CD1c-positive myeloid dendritic cell (primary cell): ENCODE results near the gene ARMC3.

ENCODE experiments used
- DNase-seq: peaks from one replicate; pipeline ENCODE4 v3.0.0-alpha.2; 2016; ENCODE audit errors: extremely low spot score

ARMC3 gene

GRCh38 chr10:22992075-22992474, 64.2 kb downstream of the ARMC3 start:
- no peak for DNase-seq

DNA sequence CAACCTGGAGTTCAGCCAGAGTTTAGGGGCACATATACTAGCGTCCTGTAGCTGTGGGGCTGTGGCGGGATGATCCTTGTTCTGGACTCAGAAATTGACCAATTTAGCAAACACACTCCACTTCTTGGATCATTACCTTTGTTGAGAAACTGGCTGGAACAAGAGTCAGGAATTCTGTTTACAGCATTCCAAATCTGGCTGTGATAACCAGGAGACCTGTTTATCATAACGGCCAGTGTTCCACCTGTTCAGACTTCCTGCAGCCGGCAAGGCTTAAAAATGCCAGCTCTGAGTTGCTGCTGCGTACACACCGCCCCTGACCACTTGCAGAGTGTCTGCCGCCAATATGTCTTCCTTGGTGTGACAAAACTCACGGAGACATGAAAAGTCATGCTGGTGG, 64.8 kb downstream of the ARMC3 start:
- no peak for DNase-seq

- no peak for DNase-seq
Observed at GRCh38 chr10:22993314-22993713, 65.5 kb downstream of the ARMC3 start.

DNA sequence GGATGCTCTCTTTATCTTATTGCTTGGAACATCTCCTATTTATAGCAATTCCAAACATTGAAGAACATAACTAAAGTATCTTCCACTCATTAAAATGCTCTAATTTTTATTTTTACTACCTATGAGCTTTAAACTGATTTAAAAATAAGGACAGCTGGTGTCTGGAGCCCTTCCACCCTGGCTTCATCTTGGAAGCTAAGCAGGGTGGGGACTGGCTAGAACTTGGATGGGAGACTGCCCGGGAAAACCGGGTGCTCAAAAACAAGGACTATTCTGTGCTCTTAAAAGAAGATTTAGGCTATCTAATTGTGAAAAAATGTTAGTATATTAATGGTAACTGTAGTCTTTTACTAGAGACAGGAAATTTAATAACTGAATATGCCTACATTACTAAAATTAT, 69.2 kb downstream of the ARMC3 start:
- DNase-seq = no peak

DNA sequence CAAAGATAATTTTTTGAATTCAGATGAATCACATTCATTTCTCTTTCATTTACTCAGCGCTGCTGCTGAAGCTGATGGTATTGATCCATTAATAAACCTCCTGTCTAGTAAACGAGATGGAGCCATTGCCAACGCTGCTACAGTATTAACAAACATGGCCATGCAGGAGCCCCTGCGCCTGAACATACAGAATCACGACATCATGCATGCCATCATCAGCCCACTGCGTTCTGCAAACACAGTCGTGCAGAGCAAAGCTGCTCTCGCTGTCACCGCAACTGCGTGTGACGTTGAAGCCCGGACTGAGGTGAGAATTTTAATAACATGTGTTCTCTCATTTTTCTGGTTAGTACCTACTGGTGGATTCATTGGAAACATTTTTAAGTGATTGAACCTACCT, 70.2 kb downstream of the ARMC3 start:
- no peak for DNase-seq

- DNase-seq = no peak
Observed at GRCh38 chr10:22999942-23000341, 72.1 kb downstream of the ARMC3 start.

DNA sequence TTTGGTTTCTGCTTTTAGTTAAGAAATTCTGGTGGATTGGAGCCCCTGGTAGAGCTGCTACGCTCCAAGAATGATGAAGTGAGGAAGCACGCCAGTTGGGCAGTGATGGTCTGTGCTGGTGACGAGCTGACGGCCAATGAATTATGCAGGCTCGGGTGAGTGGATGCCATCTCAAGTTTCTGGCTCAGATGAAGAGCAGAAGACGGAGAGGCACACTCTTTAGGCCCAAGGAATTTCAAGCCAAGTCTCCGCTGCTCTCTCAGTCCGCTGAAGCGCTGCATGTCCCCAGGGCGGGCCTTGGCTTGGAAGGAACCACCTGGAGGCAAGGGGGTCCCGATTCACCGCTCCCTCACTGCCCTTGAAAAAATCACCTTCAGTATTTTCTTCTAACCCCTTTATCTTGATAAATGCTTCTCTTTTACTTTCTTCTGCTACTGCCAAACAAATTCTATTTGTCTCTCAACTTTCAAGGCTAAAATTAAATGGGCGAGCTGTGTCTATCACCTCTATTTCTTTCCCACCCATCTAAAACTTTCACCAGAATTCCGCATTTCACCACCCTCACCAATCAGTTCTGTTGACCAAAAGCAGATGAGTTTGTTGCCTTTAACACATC, 74.2 kb downstream of the ARMC3 start:
- no peak for DNase-seq

GRCh38 chr10:23005150-23005549, 77.3 kb downstream of the ARMC3 start:
- DNase-seq = no peak

- no peak for DNase-seq
Observed at GRCh38 chr10:23013581-23014335, 85.9 kb downstream of the ARMC3 start.

DNA sequence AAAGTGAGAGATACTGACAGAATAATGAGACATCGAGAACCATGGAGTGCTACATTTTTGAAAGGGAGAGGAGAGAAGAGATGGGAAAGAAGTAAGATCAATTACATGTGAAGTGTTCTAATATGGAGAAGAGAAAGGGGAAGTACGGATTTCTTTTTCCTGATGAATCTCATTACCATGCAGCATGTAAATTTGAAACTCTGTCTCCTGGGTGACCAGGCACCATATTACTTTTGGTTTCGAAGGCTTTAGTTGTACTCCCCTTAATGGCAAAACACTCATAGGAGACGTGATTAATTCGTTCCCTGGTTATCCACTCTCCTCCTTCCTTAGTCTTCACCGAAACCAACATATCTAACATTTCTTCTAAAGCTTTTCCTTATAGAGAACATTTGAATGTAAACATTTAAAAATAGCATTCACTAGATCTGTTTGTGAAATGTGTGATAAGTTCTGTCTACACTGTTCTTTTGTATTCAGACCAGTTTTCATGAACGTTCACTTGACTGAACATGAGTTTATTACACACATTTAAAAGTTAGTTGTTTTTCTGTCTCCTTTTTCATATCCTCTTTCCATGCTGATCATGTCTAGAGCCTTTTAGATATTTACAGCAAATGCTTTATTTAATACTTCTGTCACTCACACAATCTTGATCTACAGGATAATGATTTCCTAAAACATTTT, 87.3 kb downstream of the ARMC3 start:
- DNase-seq = no peak

- no peak for DNase-seq
Observed at GRCh38 chr10:23016636-23017035, 88.8 kb downstream of the ARMC3 start.

DNA sequence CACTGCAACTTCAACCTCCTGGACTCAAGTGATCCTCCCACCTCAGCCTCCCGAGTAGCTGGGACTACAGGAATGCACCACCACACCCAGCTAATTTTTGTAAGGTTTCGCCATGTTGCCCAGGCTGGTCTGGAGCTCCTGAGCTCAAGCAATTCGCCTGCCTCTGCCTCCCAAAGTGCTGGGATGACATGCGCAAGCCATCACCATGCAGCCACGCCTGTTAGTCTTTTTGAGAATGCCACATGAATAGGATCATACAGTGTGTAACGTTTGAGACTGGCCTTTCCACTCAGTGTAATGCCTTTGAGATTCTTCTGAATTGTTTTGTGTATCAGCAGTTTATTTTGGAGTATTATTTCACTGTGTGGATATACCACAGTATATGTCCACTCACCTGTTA, 91.8 kb downstream of the ARMC3 start:
- no peak for DNase-seq

DNA sequence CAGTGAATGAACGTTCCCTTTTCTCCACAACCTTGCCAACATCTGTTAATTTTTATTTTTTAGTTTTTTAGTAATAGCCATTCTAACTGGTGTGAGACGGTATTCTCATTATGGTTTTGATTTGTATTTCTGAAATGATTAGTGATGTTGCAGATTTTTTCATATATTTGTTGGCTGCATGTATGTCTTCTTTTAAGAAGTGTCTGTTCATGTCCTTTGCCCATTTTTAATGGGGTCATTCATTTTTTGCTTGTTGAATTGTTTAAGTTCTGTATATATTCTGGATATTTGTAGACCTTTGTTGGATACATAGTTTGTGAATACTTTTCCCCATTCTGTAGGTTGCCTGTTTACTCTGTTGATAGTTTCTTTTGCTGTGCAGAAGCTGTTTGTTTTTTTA, 93.6 kb downstream of the ARMC3 start:
- DNase-seq = no peak

GRCh38 chr10:23024002-23024401, 96.1 kb downstream of the ARMC3 start:
- DNase-seq = no peak

- no peak for DNase-seq
Observed at GRCh38 chr10:23031318-23031717, 103.5 kb downstream of the ARMC3 start.

DNA sequence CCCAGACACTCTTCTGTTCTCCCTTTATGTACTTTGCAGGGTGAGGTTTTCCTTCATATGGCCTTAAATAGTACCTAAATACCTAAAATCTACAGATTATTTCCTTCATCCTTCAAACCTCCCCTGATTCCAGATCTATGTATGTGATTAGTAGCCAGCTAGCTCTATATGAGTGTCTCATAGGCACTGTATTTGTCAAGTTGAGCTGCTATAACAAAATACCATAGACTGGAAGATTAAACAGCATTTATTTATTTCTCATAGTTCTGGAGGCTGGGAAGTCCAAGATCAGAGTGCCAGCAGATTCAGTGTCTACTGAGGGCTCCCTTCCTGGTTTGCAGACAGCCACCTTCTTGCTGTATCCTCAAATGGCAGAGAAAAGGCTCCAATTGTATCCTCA, 106.9 kb downstream of the ARMC3 start:
- DNase-seq = no peak

- no peak for DNase-seq
Observed at GRCh38 chr10:23035569-23035968, 107.7 kb downstream of the ARMC3 start.

DNA sequence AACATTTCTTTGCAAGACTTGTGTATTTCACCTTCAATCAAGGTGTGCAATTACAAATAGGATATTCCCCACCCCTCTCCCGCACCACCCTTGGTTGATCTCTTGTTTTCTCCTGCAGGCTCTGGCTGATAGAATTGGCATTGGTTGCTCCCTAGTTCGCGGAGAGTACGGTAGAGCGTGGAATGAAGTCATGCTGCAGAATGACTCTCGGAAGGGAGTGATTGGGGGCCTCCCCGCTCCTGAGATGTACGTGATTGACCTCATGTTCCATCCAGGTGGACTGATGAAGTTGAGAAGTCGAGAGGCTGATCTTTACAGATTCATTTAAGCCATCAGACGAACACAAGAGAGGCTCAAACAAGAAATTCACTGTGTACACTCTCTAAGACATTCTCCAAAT, 109.3 kb downstream of the ARMC3 start:
- no peak for DNase-seq

DNA sequence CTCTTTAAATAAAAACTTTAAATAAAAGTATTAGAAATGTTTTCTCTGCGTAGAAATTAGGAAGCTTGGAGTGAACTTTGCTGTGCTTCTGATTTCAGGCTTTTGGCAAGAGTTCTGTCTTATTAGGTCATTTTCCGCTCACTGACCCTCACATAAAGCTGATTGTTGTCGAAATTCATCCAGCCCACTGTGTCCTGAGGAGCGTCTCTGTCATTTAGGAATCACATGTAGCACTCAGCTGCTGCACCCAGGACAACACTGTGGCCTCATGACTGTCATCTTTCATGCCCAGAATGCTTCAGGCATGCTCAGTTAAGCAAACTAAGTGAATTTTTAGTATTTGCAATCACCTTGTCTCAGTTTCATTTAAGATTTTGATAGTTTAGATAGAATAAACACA, 109.7 kb downstream of the ARMC3 start:
- DNase-seq = no peak

GRCh38 chr10:23038172-23038571, 110.3 kb downstream of the ARMC3 start:
- no peak for DNase-seq

DNA sequence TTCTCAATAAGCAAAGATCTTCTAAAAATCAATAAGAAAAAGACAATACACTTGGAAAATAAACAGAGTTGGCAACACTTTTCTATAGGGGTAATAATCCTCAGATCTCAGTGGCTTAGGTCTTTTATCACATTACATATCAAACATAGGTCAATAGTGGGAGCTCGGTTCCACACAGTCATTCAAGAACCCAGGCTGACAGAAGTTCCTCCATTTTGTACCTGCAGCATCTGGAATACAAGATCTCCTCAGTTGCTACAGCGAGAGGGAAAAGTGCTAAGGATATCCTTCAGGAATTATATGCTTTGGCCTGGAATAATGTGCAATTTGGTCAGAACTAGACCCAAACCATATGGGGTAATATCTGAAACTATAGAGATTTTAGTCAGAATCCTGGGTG, 112.1 kb downstream of the ARMC3 start:
- DNase-seq = no peak

- no peak for DNase-seq
Observed at GRCh38 chr10:23046027-23046426, 118.2 kb downstream of the ARMC3 start.
